HG03045 (cell line): Measurements from ENCODE around the gene AMN.

Experiments
- ATAC-seq: cut with Tn5 transposase; IDR thresholded peaks from one replicate; pipeline ENCODE4 v1.9.1; 2021; ENCODE audit warnings: mild to moderate bottlenecking, moderate library complexity; ENCODE audit not compliant: unreplicated experiment

AMN gene

GRCh38 chr14:102942069-102942468 lies 19.6 kb downstream of the AMN start:
- ATAC-seq, result no peak

- no peak for ATAC-seq
These were observed 21.0 kb downstream of the AMN start for GRCh38 chr14:102943454-102943853.

GRCh38 chr14:102943979-102944378 lies 21.5 kb downstream of the AMN start:
- ATAC-seq, result no peak

GRCh38 chr14:102944448-102945330 lies 22.2 kb downstream of the AMN start:
- no peak for ATAC-seq

GRCh38 chr14:102945346-102946130 lies 23.1 kb downstream of the AMN start:
- ATAC-seq, result no peak

GRCh38 chr14:102947321-102948103 lies 25.0 kb downstream of the AMN start:
- no peak for ATAC-seq

- ATAC-seq, result no peak
These were observed 26.2 kb downstream of the AMN start for GRCh38 chr14:102948698-102949061.

GRCh38 chr14:102949062-102949800 lies 26.8 kb downstream of the AMN start:
- no peak for ATAC-seq

- ATAC-seq, result no peak
These were observed 27.5 kb downstream of the AMN start for GRCh38 chr14:102949801-102950451.

- no peak for ATAC-seq
These were observed 28.6 kb downstream of the AMN start for GRCh38 chr14:102951034-102951433.

- no peak for ATAC-seq
These were observed 29.3 kb downstream of the AMN start for GRCh38 chr14:102951799-102952198.

- ATAC-seq, result no peak
These were observed 29.8 kb downstream of the AMN start for GRCh38 chr14:102952276-102952675.

GRCh38 chr14:102953100-102953499 lies 30.6 kb downstream of the AMN start:
- ATAC-seq, result no peak

GRCh38 chr14:102954081-102954789 lies 31.8 kb downstream of the AMN start:
- ATAC-seq, result no peak

GRCh38 chr14:102955636-102956408 lies 33.4 kb downstream of the AMN start:
- no peak for ATAC-seq

- no peak for ATAC-seq
These were observed 34.8 kb downstream of the AMN start for GRCh38 chr14:102957222-102957621.

GRCh38 chr14:102958461-102958860 lies 36.0 kb downstream of the AMN start:
- no peak for ATAC-seq

GRCh38 chr14:102962111-102962627 lies 39.7 kb downstream of the AMN start:
- ATAC-seq, result no peak
